DND-41 (cell line): ENCODE results near the gene GUCD1.
A peak's percentile ranks its signal among the peaks of the same experiment; 100 is the strongest.

ENCODE experiments used
- ATAC-seq: fragments of 200-7000 bp; cut with Tn5 transposase; 3 replicates; pipeline ENCODE4 v1.9.1; 2021; ENCODE audit warnings: low read depth; ENCODE audit not compliant: insufficient read depth
- DNase-seq: peaks from one replicate; pipeline ENCODE4 v3.0.0-alpha.2; 2020
- H2AFZ ChIP-seq: 2 replicates; pipeline ENCODE4 v1.6.0; 2012; ENCODE audit warnings: low read depth, low read length
- H3K27ac ChIP-seq: 2 replicates; pipeline ENCODE4 v1.5.1; 2012; ENCODE audit warnings: low read length, inconsistent platforms
- H3K27me3 ChIP-seq: fragments of 200-600 bp; sonication (generic); 2 replicates; pipeline ENCODE4 v1.6.0; 2012; ENCODE audit warnings: low read length, mild to moderate bottlenecking, inconsistent platforms; ENCODE audit not compliant: insufficient read depth, poor library complexity
- H3K36me3 ChIP-seq: 2 replicates; pipeline ENCODE4 v1.5.1; 2012; ENCODE audit warnings: low read length, inconsistent platforms; ENCODE audit not compliant: insufficient read depth
- H3K4me1 ChIP-seq: 2 replicates; pipeline ENCODE4 v1.5.1; 2012; ENCODE audit warnings: mild to moderate bottlenecking, low read length; ENCODE audit not compliant: insufficient read depth
- H3K4me2 ChIP-seq: 2 replicates; pipeline ENCODE4 v1.6.0; 2012; ENCODE audit warnings: mild to moderate bottlenecking, moderate library complexity, low read length, inconsistent platforms; ENCODE audit not compliant: insufficient read depth
- H3K4me3 ChIP-seq, 2 experiments: fragments of 200-600 bp in 1 of 2; shearing (Covaris generic) in 1 of 2; 2 replicates each; pipeline ENCODE4 v1.5.1; 2012 to 2016; ENCODE audit warnings: inconsistent platforms in 2 of 2, low read length in 2 of 2, mild to moderate bottlenecking in 2 of 2, low read depth in 1 of 2, moderate library complexity in 1 of 2
- H3K79me2 ChIP-seq: 2 replicates; pipeline ENCODE4 v1.6.0; 2012; ENCODE audit warnings: low read length, inconsistent platforms; ENCODE audit not compliant: insufficient read depth
- H3K9ac ChIP-seq: 2 replicates; pipeline ENCODE4 v1.6.0; 2012; ENCODE audit warnings: low read depth, mild to moderate bottlenecking, inconsistent platforms, low read length, moderate library complexity
- H3K9me3 ChIP-seq: 2 replicates; pipeline ENCODE4 v1.5.1; 2012; ENCODE audit warnings: low read length, moderate library complexity, mild to moderate bottlenecking, inconsistent platforms; ENCODE audit not compliant: insufficient read depth, severe bottlenecking
- H4K20me1 ChIP-seq: 2 replicates; pipeline ENCODE4 v1.6.0; 2012; ENCODE audit warnings: low read length; ENCODE audit not compliant: insufficient read depth
- CTCF ChIP-seq: IDR thresholded peaks from 2 replicates; pipeline ENCODE4 v1.5.1; 2012; ENCODE audit warnings: borderline replicate concordance, low read length, moderate library complexity, mild to moderate bottlenecking; ENCODE audit not compliant: poor library complexity, severe bottlenecking; ENCODE audit errors: extremely low read depth
- EZH2 ChIP-seq: IDR thresholded peaks from 3 replicates; pipeline ENCODE4 v1.6.1; 2012; ENCODE audit warnings: borderline replicate concordance, low read depth, mild to moderate bottlenecking, moderate library complexity, low read length, inconsistent platforms; ENCODE audit not compliant: severe bottlenecking

GUCD1 gene

GRCh38 chr22:24564376-24565058 lies 9.6 kb upstream of the GUCD1 start:
- Histone ChIP-seq H3K4me3 (no peak overlapping the region), H3K4me2 (no peak overlapping the region), H3K9me3 (no peaks in the 10 kb centered on the region), H3K79me2 (peaks cover 92% of the 10 kb centered on the region), H3K27me3 (no peaks in the 10 kb centered on the region), H3K36me3 (peaks cover 82% of the 10 kb centered on the region), H3K27ac (no peak overlapping the region), H3K4me1 (peaks cover 27% of the 10 kb centered on the region; the same call in 1 of the 2 replicates), H4K20me1 (peaks cover 78% of the 10 kb centered on the region), H2AFZ (no peak overlapping the region), H3K9ac (no peak overlapping the region)
- TF ChIP-seq CTCF (no peak), EZH2 (no peak)
- DNase-seq (no peak), ATAC-seq (no peak)

GRCh38 chr22:24563246-24563645 lies 8.3 kb upstream of the GUCD1 start:
- ATAC-seq: no peak
- Histone ChIP-seq H3K4me1 (peaks cover 40% of the 10 kb centered on the region), H3K36me3 (peaks cover 86% of the 10 kb centered on the region), H3K79me2 (peaks cover 96% of the 10 kb centered on the region), H3K9me3 (no peaks in the 10 kb centered on the region), H2AFZ (no peak overlapping the region), H3K27ac (no peak overlapping the region), H4K20me1 (peaks cover 83% of the 10 kb centered on the region), H3K4me2 (no peak overlapping the region), H3K27me3 (no peaks in the 10 kb centered on the region), H3K4me3 (no peak overlapping the region), H3K9ac (no peak overlapping the region)
- DNase-seq: no peak
- TF ChIP-seq CTCF (no peak), EZH2 (no peak)

GRCh38 chr22:24559471-24559870 lies 4.5 kb upstream of the GUCD1 start:
- Histone ChIP-seq H4K20me1 (peaks cover 68% of the 10 kb centered on the region), H3K27ac (no peak overlapping the region), H3K27me3 (no peaks in the 10 kb centered on the region), H3K4me2 (peak overlapping the region; percentile 94; the same call in 1 of the 2 replicates), H3K9me3 (no peaks in the 10 kb centered on the region), H3K36me3 (peaks cover 64% of the 10 kb centered on the region), H3K79me2 (peaks cover 90% of the 10 kb centered on the region), H2AFZ (no peak overlapping the region), H3K4me1 (peaks cover 57% of the 10 kb centered on the region), H3K9ac (no peak overlapping the region), H3K4me3 (no peak overlapping the region)
- no peak for TF ChIP-seq EZH2
- TF ChIP-seq CTCF: no peak
- ATAC-seq (no peak), DNase-seq (no peak)
